ENCODE data around the gene ANKDD1A.

The ANKDD1A gene

GRCh38 chr15:65006876-65007275 is 95.2 kb downstream of the ANKDD1A start:
- H3K36me3 ChIP-seq (ENCODE audit: insufficient read depth, low read length): peaks cover 11% of the 10 kb centered on the region
- no peak overlapping the region for H3K9ac ChIP-seq (ENCODE audit: low read length)
- no peaks in the 10 kb centered on the region for H3K4me1 ChIP-seq (ENCODE audit: insufficient read depth, low read length)
- no peaks in the 10 kb centered on the region for H3K27me3 ChIP-seq (ENCODE audit: control insufficient read depth in 1 of 2, insufficient read depth in 2 of 2, low read length in 2 of 2)
- no peak overlapping the region for H3K4me3 ChIP-seq (ENCODE audit: low read depth in 1 of 2, low read length in 2 of 2)
- H3K9me3 ChIP-seq (ENCODE audit: low read length): no peaks in the 10 kb centered on the region
- no peak overlapping the region for H3K27ac ChIP-seq (ENCODE audit: low read depth, low read length)
